ENCODE data around the gene WNT7A.

Gene WNT7A

DNA sequence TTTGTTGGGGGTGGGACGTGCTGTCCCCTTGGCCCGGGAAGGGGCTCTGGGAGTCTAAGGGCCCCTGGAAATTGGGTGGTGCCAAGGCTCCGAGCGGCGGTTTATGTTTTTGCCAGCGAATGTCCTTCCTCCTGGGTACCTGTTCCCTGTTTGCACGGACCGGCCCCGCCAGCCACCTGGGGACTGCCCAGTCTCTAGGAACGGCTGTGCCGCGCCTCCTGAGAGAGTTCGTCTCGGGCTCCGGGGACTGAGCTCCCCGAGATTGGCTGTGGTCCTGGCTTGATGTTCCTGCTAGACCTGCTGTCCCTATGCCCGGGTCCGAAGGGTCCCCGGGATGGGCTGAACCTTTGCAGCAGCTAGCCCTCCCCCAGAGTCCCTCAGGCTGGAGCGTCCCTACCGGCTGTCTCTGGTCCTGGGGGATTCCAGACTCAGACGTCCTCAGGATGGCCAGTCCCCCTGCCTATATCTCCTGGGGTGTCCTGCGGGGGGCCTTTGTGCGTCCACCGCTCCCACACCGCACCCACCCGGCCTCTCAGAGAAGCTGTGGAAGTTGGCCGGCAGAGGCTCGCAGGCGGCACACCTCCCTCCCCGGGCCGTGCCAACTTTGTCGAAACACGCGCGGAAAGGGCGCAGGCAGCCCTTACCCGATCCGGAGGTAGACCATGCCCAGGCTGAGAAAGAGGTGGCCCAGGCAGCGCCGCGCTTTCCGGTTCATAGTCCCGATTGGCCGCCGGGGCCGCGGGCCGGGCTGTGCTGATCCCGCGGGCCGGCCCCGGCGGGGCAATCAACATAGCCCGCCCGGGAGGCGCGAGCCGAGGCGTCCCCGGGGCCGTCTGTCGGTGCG, 547 bp downstream of the WNT7A start:
- DNase-seq (ENCODE audit: low read depth) = no peak
- in situ Hi-C loops (cut with HindIII; ENCODE audit: low sequenced_read_pairs) = no loop called here
- H3K4me3 ChIP-seq (ENCODE audit: low read depth, low read length) = no peak overlapping the region
- TF ChIP-seq, protein P1, sequence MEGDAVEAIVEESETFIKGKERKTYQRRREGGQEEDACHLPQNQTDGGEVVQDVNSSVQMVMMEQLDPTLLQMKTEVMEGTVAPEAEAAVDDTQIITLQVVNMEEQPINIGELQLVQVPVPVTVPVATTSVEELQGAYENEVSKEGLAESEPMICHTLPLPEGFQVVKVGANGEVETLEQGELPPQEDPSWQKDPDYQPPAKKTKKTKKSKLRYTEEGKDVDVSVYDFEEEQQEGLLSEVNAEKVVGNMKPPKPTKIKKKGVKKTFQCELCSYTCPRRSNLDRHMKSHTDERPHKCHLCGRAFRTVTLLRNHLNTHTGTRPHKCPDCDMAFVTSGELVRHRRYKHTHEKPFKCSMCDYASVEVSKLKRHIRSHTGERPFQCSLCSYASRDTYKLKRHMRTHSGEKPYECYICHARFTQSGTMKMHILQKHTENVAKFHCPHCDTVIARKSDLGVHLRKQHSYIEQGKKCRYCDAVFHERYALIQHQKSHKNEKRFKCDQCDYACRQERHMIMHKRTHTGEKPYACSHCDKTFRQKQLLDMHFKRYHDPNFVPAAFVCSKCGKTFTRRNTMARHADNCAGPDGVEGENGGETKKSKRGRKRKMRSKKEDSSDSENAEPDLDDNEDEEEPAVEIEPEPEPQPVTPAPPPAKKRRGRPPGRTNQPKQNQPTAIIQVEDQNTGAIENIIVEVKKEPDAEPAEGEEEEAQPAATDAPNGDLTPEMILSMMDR (IDR thresholded peaks at IDR 0.05; ENCODE audit: low read depth, low read length, missing control alignments) = no peak

DNA sequence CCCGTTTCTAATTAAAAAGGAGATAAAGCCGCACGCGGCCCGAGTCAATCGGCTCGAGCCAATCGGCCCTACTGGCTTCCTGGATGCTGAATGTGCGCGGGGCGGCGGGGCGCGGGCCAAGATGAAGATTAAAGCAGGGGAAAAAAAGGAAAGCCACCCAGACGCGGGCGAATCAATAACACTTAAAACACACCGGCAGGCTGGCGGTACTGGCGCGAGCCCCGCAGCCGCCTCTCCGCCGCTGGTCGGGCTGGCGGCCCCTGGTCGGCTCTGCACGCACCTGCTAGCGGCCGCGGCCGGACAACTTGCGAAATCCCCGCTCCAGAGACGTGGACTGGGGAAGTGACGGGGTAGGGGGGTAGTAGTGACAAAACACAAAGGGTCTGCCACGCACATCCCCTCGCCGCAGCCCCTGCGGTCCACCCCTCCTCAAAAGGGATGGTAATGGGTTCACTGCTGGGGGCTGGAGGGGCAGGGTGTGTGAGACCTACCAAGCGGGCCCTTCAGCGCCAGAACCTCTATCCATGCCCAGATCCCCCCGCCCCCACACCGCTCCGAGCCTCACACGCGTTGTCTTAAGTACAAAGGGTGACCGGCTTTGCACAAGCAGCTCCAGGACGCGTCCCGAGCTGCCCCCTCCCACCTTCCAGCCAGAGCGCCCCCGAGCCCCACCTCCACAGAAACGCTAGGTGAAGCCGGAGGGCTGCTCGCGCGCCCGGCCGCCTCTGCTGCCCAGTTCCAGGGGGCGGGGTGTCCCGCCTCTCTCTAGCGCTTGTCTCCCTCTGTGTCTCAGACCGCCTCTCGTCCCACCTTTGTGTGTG, 1.4 kb downstream of the WNT7A start:
- TF ChIP-seq, protein P1 (IDR thresholded peaks at IDR 0.05; ENCODE audit: low read depth, low read length, missing control alignments) = no peak
- no peak for DNase-seq (ENCODE audit: low read depth)
- H3K4me3 ChIP-seq (ENCODE audit: low read depth, low read length) = no peak overlapping the region
- in situ Hi-C loops (cut with HindIII; ENCODE audit: low sequenced_read_pairs) = no loop called here

DNA sequence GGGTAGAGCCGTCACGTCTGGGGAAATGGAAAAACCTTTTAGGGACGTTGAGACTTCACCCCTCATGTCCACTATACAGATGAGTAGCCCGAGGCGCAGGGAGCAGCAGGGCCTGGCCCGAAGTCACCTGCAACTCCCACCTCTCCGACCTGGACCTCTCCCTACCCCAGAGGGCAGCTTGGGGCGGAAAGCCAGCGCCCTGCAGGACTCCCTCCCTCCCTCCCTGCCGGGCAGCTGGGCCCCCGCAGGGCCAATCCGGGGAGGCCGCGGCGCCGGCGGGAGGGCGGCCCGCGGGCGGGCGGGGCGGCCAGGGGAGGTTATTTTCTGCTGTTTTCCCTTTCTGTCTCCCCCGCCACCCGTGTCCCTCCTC, 2.0 kb downstream of the WNT7A start:
- TF ChIP-seq, protein P1 (IDR thresholded peaks at IDR 0.05; ENCODE audit: low read depth, low read length, missing control alignments) = no peak

GRCh38 chr3:13876451-13877100, 3.3 kb downstream of the WNT7A start:
- H3K4me3 ChIP-seq (ENCODE audit: low read depth, low read length) = no peak overlapping the region
- no peak for DNase-seq (ENCODE audit: low read depth)
- TF ChIP-seq, protein P1 (IDR thresholded peaks at IDR 0.05; ENCODE audit: low read depth, low read length, missing control alignments) = no peak
- in situ Hi-C loops (cut with HindIII; ENCODE audit: low sequenced_read_pairs) = no loop called here

More for the DNA sequence above, 2.0 kb downstream of the WNT7A start:
- no peak for DNase-seq (ENCODE audit: low read depth)
- no peak overlapping the region for H3K4me3 ChIP-seq (ENCODE audit: low read depth, low read length)
- in situ Hi-C loops (cut with HindIII; ENCODE audit: low sequenced_read_pairs) = no loop called here

DNA sequence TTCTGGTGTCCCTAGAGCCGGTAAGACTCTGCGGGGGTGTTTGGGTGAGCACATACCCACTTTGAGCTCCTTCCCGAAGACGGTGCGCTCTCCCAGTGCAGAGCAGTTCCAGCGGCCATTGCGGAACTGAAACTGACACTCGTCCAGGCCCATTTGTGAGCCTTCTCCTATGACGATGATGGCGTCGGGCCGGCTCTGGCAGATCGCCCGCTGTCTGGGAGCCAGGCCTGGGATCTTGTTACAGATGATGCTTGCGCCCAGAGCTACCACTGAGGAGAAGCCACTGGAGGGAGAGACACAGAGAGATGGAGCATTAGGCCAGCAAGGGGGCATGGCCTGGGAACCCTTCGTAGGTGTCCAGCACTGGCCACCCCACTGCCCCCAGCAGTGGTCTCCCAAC, 5.0 kb downstream of the WNT7A start:
- TF ChIP-seq, protein P1 (IDR thresholded peaks at IDR 0.05; ENCODE audit: low read depth, low read length, missing control alignments) = no peak
- H3K4me3 ChIP-seq (ENCODE audit: low read depth, low read length) = no peak overlapping the region
- DNase-seq (ENCODE audit: low read depth) = no peak
- in situ Hi-C loops (cut with HindIII; ENCODE audit: low sequenced_read_pairs) = no loop called here

- H3K4me3 ChIP-seq (ENCODE audit: low read depth, low read length) = no peak overlapping the region
- TF ChIP-seq, protein P1 (IDR thresholded peaks at IDR 0.05; ENCODE audit: low read depth, low read length, missing control alignments) = no peak
- in situ Hi-C loops (cut with HindIII; ENCODE audit: low sequenced_read_pairs) = no loop called here
- no peak for DNase-seq (ENCODE audit: low read depth)
Observed at GRCh38 chr3:13873818-13874217, 6.1 kb downstream of the WNT7A start.
